Uterus (tissue), 4 donors: ENCODE results near the gene ARHGEF28. TPM values are rescaled to one million over a fixed set of nuclear protein-coding genes. Genes with fewer than 3 reads are reported as not detected.

ENCODE experiments used
- DNase-seq, 2 donors: peaks; one replicate each; pipeline ENCODE4 v3.0.0-alpha.2; 2019 to 2020
- H3K27ac ChIP-seq, 2 donors: fragments of 200-600 bp; sonication (generic); 1 replicate in 1 of 2; 2 replicates in 1 of 2; pipeline ENCODE4 v1.5.1; 2016 to 2018
- H3K27me3 ChIP-seq, 2 donors: fragments of 200-600 bp; sonication (generic); one replicate each; pipeline ENCODE4 v1.5.1; 2018 to 2019; ENCODE audit warnings: control low read depth in 1 of 2
- H3K36me3 ChIP-seq, 2 donors: fragments of 200-600 bp; sonication (generic); one replicate each; pipeline ENCODE4 v1.5.1; 2019; ENCODE audit warnings: control low read depth in 1 of 2
- H3K4me1 ChIP-seq, 2 donors: fragments of 200-600 bp; sonication (generic); one replicate each; pipeline ENCODE4 v1.5.1; 2018 to 2019; ENCODE audit warnings: control low read depth in 1 of 2
- H3K4me3 ChIP-seq, 2 donors: fragments of 200-600 bp; sonication (generic); 1 replicate in 1 of 2; 2 replicates in 1 of 2; pipeline ENCODE4 v1.5.1; 2018 to 2019; ENCODE audit warnings: mild to moderate bottlenecking in 1 of 2
- H3K9me3 ChIP-seq, 2 donors: fragments of 200-600 bp; sonication (generic); one replicate each; pipeline ENCODE4 v1.5.1; 2019; ENCODE audit warnings: control low read depth in 1 of 2
- CTCF ChIP-seq, 4 experiments: fragments of 200-600 bp in 2 of 4; fragments of 450-650 bp in 2 of 4; sonication (generic) in 2 of 4; IDR thresholded peaks; one replicate each; pipeline ENCODE4 v1.5.1; 2016 to 2019; ENCODE audit warnings: antibody characterized with exemption in 4 of 4, mild to moderate bottlenecking in 2 of 4, moderate library complexity in 1 of 4
- POLR2A ChIP-seq, 2 donors: fragments of 450-650 bp; IDR thresholded peaks; one replicate each; pipeline ENCODE4 v1.6.1; 2016; ENCODE audit warnings: antibody characterized with exemption in 2 of 2, mild to moderate bottlenecking in 1 of 2, moderate library complexity in 1 of 2
- intact Hi-C: fragments of 100-400 bp; cut with DNase I; formaldehyde crosslinking; loops from one replicate; pipeline ENCODE4 v1.15.1; 2023; ENCODE audit warnings: low total_unique reads
- total RNA-seq, 4 donors: library from RNA; depleted of rRNA in 3 of 4; stranded (reverse); fragments of >200 nt in 3 of 4; gene quantifications; one replicate each; pipeline versions ENCODE4 v1.1.0 to v1.2.4, GENCODE V29; 2014 to 2023
- donor health status: DM: yes; HTN: yes; CAD: no.

Gene ARHGEF28
- total RNA-seq, 4 donors from 2014 or later = 11.9 to 23.2 (median 19.3) TPM

DNA sequence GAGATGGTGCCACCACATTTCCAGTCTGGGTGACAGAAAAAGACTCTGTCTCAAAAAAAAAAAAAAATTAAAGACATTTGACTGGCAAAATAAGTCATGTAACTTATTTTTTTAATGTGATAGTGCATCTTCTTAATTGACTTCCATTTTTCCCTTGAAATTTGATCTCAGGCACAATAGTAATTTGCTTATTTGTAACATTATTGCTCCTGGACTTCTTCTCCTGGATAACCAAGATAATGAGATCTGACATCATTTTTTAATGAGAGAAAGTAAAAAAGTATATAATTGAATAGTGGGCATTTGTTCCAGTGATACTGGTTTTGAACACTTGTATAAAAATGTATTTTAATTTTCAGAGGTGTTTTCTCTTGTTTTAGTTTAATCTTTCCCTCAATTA is 3.5 kb downstream of the ARHGEF28 start:
- Histone ChIP-seq H3K4me3 (no peak overlapping the region), H3K27ac (no peak overlapping the region), H3K36me3 (no peaks in the 10 kb centered on the region), H3K9me3 (no peaks in the 10 kb centered on the region), H3K27me3 (no peaks in the 10 kb centered on the region), H3K4me1 (no peaks in the 10 kb centered on the region)
- intact Hi-C loops = no loop called here
- DNase-seq = no peak
- TF ChIP-seq CTCF (IDR thresholded peaks at IDR 0.05) (no peak), POLR2A (IDR thresholded peaks at IDR 0.05) (no peak)

DNA sequence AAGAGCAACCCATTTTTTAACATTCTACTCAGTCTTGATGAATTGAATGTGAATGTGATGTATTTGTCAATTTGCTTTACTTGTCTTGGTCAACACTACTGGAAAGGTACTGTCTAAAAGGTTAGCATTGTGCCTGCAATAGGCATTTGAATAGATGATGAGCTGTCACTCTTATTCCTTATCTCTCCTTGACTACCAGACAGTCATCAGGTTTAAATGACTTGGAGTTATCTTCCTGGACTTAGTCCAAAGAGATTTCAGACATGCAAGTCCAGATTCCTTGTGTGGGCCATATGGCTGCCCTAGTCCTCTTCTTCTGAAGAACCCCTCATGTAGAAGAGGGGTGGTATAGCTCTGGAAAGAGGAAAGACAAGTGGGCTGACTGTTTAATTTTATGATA is 4.8 kb downstream of the ARHGEF28 start:
- Histone ChIP-seq H3K4me1 (no peaks in the 10 kb centered on the region), H3K36me3 (no peaks in the 10 kb centered on the region), H3K27ac (no peak overlapping the region), H3K9me3 (no peaks in the 10 kb centered on the region), H3K4me3 (no peak overlapping the region), H3K27me3 (no peaks in the 10 kb centered on the region)
- TF ChIP-seq CTCF (IDR thresholded peaks at IDR 0.05) (no peak), POLR2A (IDR thresholded peaks at IDR 0.05) (no peak)
- DNase-seq = no peak
- intact Hi-C loops = no loop called here

DNA sequence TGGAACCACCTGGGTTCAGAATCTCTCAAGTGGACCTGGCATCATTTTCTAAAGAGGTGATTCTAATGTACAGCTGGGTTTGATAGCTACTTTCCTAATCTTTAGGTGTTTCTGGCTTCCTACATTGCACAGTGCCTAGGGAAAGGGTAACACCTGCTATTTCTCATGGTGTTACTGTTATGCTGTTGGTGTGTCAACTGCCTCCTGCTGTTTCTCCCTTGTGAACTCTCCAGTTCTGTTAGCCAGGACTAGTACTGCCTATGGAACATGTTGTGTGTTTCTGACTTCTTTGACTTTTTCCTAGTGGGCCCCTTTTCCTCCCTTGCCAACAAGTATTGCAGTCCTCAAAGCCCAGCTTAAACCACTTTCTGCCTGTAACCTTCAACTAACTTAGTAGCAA is 5.5 kb downstream of the ARHGEF28 start:
- no peaks in the 10 kb centered on the region for H3K4me1 ChIP-seq
- no peak overlapping the region for H3K4me3 ChIP-seq
- no peaks in the 10 kb centered on the region for H3K36me3 ChIP-seq
- intact Hi-C loops = no loop called here
- TF ChIP-seq CTCF (IDR thresholded peaks at IDR 0.05) (no peak), POLR2A (IDR thresholded peaks at IDR 0.05) (no peak)
- DNase-seq = no peak
- H3K9me3 ChIP-seq = no peaks in the 10 kb centered on the region
- no peaks in the 10 kb centered on the region for H3K27me3 ChIP-seq
- H3K27ac ChIP-seq = no peak overlapping the region

GRCh38 chr5:73633060-73633459 is 7.1 kb downstream of the ARHGEF28 start:
- Histone ChIP-seq H3K27ac (no peak overlapping the region), H3K9me3 (no peaks in the 10 kb centered on the region), H3K27me3 (no peaks in the 10 kb centered on the region), H3K4me1 (no peaks in the 10 kb centered on the region), H3K4me3 (no peak overlapping the region), H3K36me3 (no peaks in the 10 kb centered on the region)
- no peak for DNase-seq
- TF ChIP-seq CTCF (IDR thresholded peaks at IDR 0.05) = no peak
- TF ChIP-seq POLR2A (IDR thresholded peaks at IDR 0.05) = no peak
- intact Hi-C loops = no loop called here

DNA sequence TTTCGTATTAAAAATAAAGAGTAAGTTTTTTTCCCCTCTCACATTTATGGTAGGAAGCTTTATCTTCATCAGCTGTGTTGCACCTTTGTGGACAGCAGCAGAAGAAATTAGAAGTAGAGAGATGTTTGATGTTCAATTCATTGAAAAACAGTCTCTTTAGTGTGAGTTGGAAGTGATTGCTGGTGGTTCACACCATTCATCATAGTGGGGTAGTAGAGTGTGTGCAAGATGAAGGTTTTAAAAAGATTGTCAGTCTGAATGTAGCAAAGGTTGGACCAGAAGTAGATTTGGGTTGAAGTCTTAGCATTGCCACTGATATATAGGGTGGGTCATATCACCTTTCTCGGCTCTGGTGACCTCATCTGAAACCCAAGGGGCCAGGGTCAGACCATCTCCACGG is 10.4 kb downstream of the ARHGEF28 start:
- no peaks in the 10 kb centered on the region for H3K27me3 ChIP-seq

More for the DNA sequence above, 10.4 kb downstream of the ARHGEF28 start:
- Histone ChIP-seq H3K36me3 (no peaks in the 10 kb centered on the region), H3K27ac (no peak overlapping the region), H3K4me1 (no peaks in the 10 kb centered on the region), H3K9me3 (no peaks in the 10 kb centered on the region), H3K4me3 (no peak overlapping the region)
- TF ChIP-seq CTCF (IDR thresholded peaks at IDR 0.05) (no peak), POLR2A (IDR thresholded peaks at IDR 0.05) (no peak)
- intact Hi-C loops = no loop called here
- no peak for DNase-seq
